ENCODE measurements around the gene EFEMP1. TPM values are rescaled to one million over a fixed set of nuclear protein-coding genes. Genes with fewer than 3 reads are reported as not detected.
"Not testable (repeated sequence)": the region's sequence is repeated elsewhere in the genome, so short reads cannot be mapped to it uniquely, and the experiment has no call there.

EFEMP1 gene
- total RNA-seq, 1 donor from 2014 or later = 2.8 TPM

DNA sequence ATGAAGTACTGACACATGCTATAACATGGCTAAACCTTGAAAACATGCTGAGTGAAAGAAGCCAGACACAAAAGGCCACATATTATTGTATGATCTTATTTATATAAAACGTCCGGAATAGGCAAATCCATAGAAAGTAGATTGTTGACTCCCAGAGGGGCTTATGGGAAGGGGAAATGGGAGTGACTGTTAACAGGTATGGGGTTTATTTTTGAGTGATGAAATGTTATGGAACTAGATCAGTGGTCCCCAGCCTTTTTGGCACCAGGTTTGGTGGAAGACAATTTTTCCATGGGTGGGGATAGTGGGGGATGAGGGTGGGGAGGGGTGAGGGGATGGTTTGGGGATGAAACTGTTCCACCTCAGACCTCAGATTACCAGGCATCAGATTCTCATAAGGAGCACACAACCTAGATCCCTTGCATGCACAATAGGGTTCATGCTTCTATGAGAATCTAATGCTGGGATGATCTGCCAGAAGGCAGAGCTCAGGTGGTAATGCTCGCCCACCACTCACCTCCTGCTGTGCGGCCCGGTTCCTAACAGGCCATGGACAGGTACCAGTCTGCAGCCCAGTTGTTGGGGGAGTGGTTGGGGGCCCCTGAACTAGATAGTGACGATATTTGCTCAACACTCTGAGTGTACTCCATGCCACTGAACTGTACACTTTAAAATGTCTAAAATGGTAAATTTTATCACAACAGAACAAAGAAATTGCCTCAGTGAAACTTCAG, 59.1 kb downstream of the EFEMP1 start:
- DNase-seq = no peak

GRCh38 chr2:55862673-55863390, 60.8 kb downstream of the EFEMP1 start:
- DNase-seq = no peak

DNA sequence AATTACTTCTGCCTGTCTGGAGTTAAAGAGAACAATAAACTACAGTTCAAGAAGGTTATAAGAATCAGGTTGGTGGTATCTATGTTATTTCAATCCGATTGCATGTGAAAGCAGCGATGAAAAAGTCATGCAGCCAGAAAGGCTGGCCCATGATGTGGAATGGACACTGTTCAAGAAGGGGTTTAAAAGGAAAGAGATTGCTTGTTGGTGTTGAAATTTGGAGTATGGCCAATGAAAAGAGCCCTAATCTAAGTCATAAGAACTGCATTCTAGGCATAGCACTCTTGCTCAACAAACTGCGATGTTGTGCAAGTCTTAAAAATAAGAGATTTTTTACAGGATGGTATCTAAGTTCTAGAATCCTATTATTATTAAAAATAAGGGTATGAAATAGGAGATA, 61.3 kb downstream of the EFEMP1 start:
- no peak for DNase-seq

GRCh38 chr2:55861733-55862132, 61.8 kb downstream of the EFEMP1 start:
- no peak for DNase-seq

- DNase-seq = no peak
Measured at GRCh38 chr2:55860832-55861231, 62.8 kb downstream of the EFEMP1 start.

DNA sequence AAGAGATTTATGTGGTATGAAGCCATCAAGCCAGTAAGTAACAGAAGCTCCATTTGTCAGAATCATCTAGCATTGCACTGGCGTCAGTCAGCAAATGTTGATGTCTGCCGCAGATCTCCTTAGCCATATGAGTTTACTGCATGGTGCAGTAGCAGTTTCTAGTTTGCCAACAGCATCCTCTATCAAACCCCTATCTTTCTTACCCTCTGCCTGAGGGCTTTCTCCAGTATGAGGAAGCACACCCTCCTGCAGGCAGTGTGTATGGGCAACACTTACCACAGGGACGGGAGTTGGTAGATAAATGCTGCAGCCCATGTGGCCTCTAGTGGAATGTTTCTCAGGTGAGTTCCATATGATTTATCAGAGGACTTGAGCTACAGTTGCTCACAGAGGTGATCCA, 63.7 kb downstream of the EFEMP1 start:
- no peak for DNase-seq

GRCh38 chr2:55857766-55858165, 65.8 kb downstream of the EFEMP1 start:
- no peak for DNase-seq

GRCh38 chr2:55856936-55857335, 66.6 kb downstream of the EFEMP1 start:
- DNase-seq = no peak

- no peak for DNase-seq
Measured at GRCh38 chr2:55848096-55848495, 75.5 kb downstream of the EFEMP1 start.

GRCh38 chr2:55846426-55846825, 77.2 kb downstream of the EFEMP1 start:
- no peak for DNase-seq

DNA sequence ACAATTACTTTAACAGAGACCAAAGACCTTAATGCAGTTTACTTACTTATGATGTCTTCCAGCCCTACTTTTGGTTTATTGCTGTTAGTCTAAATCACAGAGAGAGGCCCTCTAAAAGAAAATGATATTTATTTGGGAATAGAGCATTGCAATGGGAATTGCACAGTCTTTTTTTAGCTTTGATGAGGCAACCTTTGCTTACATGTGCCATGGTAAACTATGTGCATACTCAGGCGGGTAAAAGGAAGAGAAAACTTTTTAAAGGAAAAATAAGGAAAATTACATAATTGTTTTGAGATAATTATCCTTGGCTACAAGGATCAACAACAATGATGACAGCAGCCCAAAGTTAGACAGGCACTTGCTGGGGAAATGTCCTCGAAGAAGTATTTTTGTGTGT, 78.6 kb downstream of the EFEMP1 start:
- no peak for DNase-seq

DNA sequence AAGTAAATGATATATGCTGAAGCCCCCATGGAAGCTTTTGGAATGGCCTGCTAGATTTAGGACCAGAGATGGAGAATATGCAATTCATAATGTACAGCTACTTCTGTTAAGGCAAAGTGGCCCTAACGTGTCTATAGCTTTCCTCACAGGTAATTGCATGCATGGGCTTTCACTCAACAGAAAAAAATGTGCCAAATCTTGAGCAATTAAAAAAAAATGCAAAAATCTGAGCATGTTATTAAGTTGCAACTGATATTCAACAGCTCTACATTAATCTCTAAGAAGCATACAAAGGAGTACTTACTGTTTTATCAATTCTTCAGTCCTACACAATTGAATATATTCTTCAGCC, 79.6 kb downstream of the EFEMP1 start:
- DNase-seq = no peak

DNA sequence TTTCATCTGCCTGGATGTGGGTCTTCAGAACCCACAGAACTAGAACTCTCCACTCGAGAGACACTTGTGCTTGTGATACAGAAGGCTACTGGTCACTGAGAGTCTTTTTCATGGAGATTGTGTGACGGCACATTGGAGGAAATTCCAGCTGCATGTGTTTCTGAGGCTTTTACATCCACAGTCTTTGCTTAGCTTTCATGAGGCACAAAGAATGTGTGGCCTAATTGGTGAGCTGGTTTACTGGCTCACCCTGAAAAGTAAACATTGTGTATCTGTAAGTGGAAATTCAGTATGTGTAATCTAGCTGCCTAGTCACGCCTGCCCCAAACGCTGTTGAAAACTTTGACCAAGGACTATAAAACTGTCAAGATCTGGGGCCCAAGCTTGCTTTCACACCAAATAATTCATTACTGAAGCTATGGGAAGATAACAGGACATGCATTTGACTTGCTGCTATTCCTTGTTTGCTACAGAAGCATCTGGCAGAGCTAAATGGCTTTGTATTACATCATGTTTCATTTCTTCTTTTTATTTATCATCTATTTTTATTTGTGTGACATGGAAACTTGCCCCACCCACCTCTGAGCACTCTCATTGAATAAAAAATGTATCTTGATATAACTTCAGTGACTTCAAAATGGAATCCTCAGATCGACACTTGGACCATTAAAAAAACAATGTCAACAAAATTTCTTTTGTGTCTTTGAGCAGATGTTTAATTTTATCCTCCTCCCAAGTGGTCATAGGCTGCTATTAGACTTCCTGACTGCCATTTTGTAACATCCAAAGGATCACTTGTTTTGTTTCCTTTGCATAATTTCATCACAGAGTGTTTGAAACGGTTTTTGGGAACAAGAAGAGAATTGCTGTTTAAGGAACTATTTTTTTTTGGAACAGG, 80.2 kb downstream of the EFEMP1 start:
- DNase-seq = no peak

GRCh38 chr2:55842046-55842445, 81.5 kb downstream of the EFEMP1 start:
- DNase-seq = no peak

DNA sequence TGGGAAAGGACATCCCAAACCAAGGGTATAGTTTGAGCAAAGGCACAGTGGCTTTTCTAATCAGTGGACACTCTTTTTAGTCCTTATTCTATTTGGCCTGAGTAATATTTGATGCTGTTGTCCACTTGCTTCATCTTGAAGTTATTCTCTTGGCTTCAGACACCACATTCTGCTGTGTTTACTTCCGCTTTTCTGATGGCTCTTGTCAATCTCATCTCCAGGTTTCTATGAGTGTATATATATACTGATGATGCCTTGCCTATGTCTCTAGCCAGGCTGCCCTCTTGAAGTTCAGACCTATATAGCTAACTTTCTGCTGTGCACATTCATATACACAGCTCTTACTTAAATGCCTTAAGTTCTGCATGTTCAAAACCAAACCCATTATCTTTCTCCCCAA, 83.1 kb downstream of the EFEMP1 start:
- no peak for DNase-seq

- no peak for DNase-seq
Measured at GRCh38 chr2:55839182-55839819, 84.3 kb downstream of the EFEMP1 start.

DNA sequence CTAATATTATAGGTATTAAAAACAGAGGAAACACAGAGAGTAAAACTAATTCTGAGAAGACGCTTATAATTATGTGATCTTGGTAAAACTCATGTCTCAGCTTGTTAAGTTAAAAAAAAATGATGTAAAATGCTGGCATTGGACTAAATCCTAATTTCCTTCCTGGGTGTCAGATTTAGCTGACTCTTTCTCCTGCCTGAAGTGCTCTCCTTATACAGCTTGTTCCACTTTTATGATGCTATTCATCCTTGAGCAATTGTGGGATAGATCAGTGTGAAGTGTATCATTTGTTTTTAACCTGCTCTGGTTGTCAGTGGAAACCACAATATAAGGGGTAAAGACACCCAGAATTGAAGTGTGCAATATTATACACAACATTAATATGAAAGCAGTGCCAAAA, 84.9 kb downstream of the EFEMP1 start:
- no peak for DNase-seq

DNA sequence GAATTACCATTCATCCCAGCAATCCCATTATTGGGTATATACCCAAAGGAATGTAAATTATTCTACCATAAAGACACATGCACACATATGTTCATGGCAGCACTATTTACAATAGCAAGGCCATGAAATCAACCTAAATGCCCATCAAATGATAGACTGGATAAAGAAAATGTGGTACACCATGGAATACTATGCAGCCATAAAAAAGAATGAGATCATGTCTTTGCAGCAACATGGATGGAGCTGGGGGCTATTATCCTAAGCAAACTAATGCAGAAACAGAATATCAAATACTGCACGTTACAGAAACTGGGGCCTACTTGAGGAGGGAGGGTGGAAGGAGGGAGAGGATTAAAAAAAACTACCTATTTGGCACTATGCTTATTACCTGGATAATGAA, 85.5 kb downstream of the EFEMP1 start:
- DNase-seq = not testable (repeated sequence)

GRCh38 chr2:55837073-55837472, 86.5 kb downstream of the EFEMP1 start:
- DNase-seq = no peak

DNA sequence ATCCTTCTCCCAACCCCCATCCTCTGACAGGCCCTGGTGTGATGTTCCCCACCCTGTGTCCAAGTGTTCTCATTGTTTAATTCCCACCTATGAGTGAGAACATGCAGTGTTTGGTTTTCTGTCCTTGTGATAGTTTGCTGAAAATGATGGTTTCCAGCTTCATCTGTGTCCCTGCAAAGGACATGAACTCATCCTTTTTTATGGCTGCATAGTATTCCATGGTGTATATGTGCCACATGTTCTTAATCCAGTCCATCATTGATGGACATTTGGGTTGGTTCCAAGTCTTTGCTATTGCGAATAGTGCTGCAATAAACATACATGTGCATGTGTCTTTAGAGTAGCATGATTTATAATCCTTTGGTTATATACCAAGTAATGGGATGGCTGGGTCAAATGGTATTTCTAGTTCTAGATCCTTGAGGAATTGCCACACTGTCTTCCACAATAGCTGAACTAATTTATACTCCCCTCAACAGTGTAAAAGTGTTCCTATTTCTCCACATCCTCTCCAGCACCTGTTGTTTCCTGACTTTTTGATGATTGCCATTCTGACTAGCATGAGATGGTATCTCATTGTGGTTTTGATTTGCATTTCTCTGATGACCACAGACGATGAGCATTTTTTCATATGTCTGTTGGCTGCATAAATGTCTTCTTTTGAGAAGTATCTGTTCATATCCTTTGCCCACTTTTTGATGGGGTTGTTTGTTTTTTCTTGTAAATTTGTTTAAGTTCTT, 91.7 kb downstream of the EFEMP1 start:
- DNase-seq = not testable (repeated sequence)

- no peak for DNase-seq
Measured at GRCh38 chr2:55827855-55828254, 95.7 kb downstream of the EFEMP1 start.

DNA sequence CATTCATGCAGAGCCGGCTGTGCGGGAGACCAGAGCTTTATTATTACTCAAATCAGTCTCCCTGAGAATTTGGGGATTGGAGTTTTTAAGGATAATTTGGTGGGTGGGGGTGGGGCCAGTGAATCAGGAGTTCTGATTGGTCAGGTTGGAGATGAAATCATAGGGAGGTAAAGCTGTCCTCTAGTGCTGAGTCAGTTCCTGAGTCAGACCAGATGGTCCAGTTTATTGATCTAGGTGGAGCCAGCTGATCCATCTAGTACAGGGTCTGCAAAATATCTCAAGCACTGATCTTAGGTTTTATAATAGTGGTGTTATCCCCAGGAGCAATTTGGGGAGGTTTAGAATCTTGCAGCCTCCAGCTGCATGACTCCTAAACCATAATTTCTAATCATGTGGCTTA, 96.2 kb downstream of the EFEMP1 start:
- DNase-seq = not testable (repeated sequence)

Data from occipital lobe (tissue), 2 donors.